Measurements from ENCODE around the gene OSR1.

DNA sequence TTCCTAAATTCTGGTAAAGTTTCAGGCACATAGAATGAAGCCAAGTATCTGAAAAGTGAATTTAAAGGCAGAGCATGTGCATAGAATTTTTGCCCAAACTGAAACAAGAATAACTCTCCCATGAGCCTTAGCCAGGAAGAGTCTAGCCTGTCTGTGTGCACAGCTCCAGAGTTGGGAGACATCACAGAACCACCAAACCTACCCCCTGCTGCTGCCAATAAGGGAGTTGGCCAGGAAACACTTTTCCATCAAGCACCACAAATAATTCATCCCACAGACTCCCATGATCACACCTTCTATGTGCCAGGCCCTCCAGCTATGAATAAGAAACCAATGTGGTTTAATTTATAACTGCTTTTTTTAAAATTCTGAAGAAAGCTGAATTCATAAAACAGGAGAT is 27.0 kb downstream of the OSR1 start:
- TF ChIP-seq, protein P1, sequence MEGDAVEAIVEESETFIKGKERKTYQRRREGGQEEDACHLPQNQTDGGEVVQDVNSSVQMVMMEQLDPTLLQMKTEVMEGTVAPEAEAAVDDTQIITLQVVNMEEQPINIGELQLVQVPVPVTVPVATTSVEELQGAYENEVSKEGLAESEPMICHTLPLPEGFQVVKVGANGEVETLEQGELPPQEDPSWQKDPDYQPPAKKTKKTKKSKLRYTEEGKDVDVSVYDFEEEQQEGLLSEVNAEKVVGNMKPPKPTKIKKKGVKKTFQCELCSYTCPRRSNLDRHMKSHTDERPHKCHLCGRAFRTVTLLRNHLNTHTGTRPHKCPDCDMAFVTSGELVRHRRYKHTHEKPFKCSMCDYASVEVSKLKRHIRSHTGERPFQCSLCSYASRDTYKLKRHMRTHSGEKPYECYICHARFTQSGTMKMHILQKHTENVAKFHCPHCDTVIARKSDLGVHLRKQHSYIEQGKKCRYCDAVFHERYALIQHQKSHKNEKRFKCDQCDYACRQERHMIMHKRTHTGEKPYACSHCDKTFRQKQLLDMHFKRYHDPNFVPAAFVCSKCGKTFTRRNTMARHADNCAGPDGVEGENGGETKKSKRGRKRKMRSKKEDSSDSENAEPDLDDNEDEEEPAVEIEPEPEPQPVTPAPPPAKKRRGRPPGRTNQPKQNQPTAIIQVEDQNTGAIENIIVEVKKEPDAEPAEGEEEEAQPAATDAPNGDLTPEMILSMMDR (IDR thresholded peaks at IDR 0.05; ENCODE audit: low read depth, low read length, missing input control) = no peak
- no peak for TF ChIP-seq YY1 (IDR thresholded peaks at IDR 0.05)
- TF ChIP-seq, protein P2, sequence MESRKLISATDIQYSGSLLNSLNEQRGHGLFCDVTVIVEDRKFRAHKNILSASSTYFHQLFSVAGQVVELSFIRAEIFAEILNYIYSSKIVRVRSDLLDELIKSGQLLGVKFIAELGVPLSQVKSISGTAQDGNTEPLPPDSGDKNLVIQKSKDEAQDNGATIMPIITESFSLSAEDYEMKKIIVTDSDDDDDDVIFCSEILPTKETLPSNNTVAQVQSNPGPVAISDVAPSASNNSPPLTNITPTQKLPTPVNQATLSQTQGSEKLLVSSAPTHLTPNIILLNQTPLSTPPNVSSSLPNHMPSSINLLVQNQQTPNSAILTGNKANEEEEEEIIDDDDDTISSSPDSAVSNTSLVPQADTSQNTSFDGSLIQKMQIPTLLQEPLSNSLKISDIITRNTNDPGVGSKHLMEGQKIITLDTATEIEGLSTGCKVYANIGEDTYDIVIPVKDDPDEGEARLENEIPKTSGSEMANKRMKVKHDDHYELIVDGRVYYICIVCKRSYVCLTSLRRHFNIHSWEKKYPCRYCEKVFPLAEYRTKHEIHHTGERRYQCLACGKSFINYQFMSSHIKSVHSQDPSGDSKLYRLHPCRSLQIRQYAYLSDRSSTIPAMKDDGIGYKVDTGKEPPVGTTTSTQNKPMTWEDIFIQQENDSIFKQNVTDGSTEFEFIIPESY (IDR thresholded peaks at IDR 0.05) = no peak
- no peak for TF ChIP-seq RXRA (IDR thresholded peaks at IDR 0.05)
- TF ChIP-seq SP1 (IDR thresholded peaks at IDR 0.05) = no peak
- no peak for TF ChIP-seq TAF1 (conservative IDR thresholded peaks at IDR 0.05)
- no peak for TF ChIP-seq FOXA1 (IDR thresholded peaks at IDR 0.05)
- TF ChIP-seq RAD21 (IDR thresholded peaks at IDR 0.05) = no peak
- TF ChIP-seq, protein P3, sequence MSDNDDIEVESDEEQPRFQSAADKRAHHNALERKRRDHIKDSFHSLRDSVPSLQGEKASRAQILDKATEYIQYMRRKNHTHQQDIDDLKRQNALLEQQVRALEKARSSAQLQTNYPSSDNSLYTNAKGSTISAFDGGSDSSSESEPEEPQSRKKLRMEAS (IDR thresholded peaks at IDR 0.05) = no peak
- TF ChIP-seq GABPA (IDR thresholded peaks at IDR 0.05 in 1 of 2, conservative IDR thresholded peaks at IDR 0.05 in 1 of 2) = no peak
- TF ChIP-seq, protein P4, sequence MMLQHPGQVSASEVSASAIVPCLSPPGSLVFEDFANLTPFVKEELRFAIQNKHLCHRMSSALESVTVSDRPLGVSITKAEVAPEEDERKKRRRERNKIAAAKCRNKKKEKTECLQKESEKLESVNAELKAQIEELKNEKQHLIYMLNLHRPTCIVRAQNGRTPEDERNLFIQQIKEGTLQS (IDR thresholded peaks at IDR 0.05) = no peak
- TF ChIP-seq JUND (IDR thresholded peaks at IDR 0.05) = no peak
- TF ChIP-seq, protein P5, sequence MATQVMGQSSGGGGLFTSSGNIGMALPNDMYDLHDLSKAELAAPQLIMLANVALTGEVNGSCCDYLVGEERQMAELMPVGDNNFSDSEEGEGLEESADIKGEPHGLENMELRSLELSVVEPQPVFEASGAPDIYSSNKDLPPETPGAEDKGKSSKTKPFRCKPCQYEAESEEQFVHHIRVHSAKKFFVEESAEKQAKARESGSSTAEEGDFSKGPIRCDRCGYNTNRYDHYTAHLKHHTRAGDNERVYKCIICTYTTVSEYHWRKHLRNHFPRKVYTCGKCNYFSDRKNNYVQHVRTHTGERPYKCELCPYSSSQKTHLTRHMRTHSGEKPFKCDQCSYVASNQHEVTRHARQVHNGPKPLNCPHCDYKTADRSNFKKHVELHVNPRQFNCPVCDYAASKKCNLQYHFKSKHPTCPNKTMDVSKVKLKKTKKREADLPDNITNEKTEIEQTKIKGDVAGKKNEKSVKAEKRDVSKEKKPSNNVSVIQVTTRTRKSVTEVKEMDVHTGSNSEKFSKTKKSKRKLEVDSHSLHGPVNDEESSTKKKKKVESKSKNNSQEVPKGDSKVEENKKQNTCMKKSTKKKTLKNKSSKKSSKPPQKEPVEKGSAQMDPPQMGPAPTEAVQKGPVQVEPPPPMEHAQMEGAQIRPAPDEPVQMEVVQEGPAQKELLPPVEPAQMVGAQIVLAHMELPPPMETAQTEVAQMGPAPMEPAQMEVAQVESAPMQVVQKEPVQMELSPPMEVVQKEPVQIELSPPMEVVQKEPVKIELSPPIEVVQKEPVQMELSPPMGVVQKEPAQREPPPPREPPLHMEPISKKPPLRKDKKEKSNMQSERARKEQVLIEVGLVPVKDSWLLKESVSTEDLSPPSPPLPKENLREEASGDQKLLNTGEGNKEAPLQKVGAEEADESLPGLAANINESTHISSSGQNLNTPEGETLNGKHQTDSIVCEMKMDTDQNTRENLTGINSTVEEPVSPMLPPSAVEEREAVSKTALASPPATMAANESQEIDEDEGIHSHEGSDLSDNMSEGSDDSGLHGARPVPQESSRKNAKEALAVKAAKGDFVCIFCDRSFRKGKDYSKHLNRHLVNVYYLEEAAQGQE (IDR thresholded peaks at IDR 0.05) = no peak
- no peak for TF ChIP-seq EGR1 (IDR thresholded peaks at IDR 0.05; ENCODE audit: low read depth in 2 of 2)
